H1 (cell line): Measurements from ENCODE around the gene GXYLT1. TPM values are rescaled to one million over a fixed set of nuclear protein-coding genes. Genes with fewer than 3 reads are reported as not detected.

Experiments used
- CTCF ChIA-PET: fragments of 300-600 bp; sonication (Branson Sonifier 250); formaldehyde crosslinking; loops from one replicate; lab custom pipeline; 2021; ENCODE audit not compliant: partially characterized antibody; lab: Charles Lee
- POLR2A ChIA-PET: fragments of 300-600 bp; sonication (Branson Sonifier 250); formaldehyde crosslinking; loops from one replicate; lab custom pipeline; 2021; ENCODE audit warnings: inconsistent platforms; ENCODE audit not compliant: partially characterized antibody; lab: Charles Lee
- DNase-seq, 2 experiments: peaks; one replicate each; pipeline versions ENCODE4 v3.0.0 to v3.0.0-alpha.2; 2010 to 2022; ENCODE audit warnings: low spot score in 2 of 2, low read depth in 1 of 2, mixed read lengths in 1 of 2
- FAIRE-seq: peaks from 2 replicates; lab custom pipeline; 2011; peaks lifted over from hg19 to GRCh38; lab: Jason Lieb, UNC
- H2AFZ ChIP-seq: 2 replicates; pipeline ENCODE4 v1.8.1; 2012; ENCODE audit warnings: low read length, inconsistent platforms
- H2AK5ac ChIP-seq: 2 replicates; pipeline ENCODE4 v1.6.1; 2013; ENCODE audit warnings: low read depth, low read length
- H2BK120ac ChIP-seq: replicated peaks from 2 replicates; pipeline ENCODE3; 2013; ENCODE audit warnings: low read depth, low read length, inconsistent platforms
- H2BK12ac ChIP-seq: 2 replicates; pipeline ENCODE4 v1.6.1; 2013; ENCODE audit warnings: low read depth, low read length
- H2BK15ac ChIP-seq: 2 replicates; pipeline ENCODE4 v1.6.1; 2013; ENCODE audit warnings: low read length
- H2BK20ac ChIP-seq: 2 replicates; pipeline ENCODE4 v1.6.1; 2013; ENCODE audit warnings: low read length
- H2BK5ac ChIP-seq: 2 replicates; pipeline ENCODE4 v1.6.1; 2013; ENCODE audit warnings: low read depth, low read length
- H3K14ac ChIP-seq: 2 replicates; pipeline ENCODE4 v1.6.1; 2013; ENCODE audit warnings: inconsistent platforms; ENCODE audit not compliant: insufficient read length
- H3K18ac ChIP-seq: 2 replicates; pipeline ENCODE4 v1.6.1; 2013; ENCODE audit warnings: low read length; ENCODE audit errors: extremely low read depth
- H3K23ac ChIP-seq: 2 replicates; pipeline ENCODE4 v1.6.1; 2013; ENCODE audit warnings: inconsistent platforms; ENCODE audit not compliant: insufficient read length
- H3K23me2 ChIP-seq: 2 replicates; pipeline ENCODE4 v1.6.1; 2013; ENCODE audit warnings: low read depth, low read length
- H3K27ac ChIP-seq: 2 replicates; pipeline ENCODE4 v1.6.1; 2011; ENCODE audit warnings: low read depth, low read length, inconsistent platforms
- H3K27me3 ChIP-seq, 4 experiments: replicated peaks in 1 of 4; 1 replicate in 1 of 4; 2 replicates in 3 of 4; pipeline versions ENCODE4 v1.6.1 to v1.8.1; 2011 to 2013; ENCODE audit warnings: low read length in 3 of 4, mild to moderate bottlenecking in 3 of 4, inconsistent platforms in 2 of 4, mixed read lengths in 2 of 4, moderate library complexity in 1 of 4; ENCODE audit not compliant: control insufficient read depth in 3 of 4, insufficient read depth in 3 of 4; ENCODE audit errors: extremely low read depth in 1 of 4
- H3K36me3 ChIP-seq, 4 experiments: 2 replicates each; pipeline versions ENCODE4 v1.6.1 to v1.8.1; 2011 to 2013; ENCODE audit warnings: mild to moderate bottlenecking in 4 of 4, low read length in 3 of 4, moderate library complexity in 2 of 4, control low read depth in 1 of 4, inconsistent platforms in 1 of 4; ENCODE audit not compliant: insufficient read depth in 4 of 4, control insufficient read depth in 2 of 4
- H3K4ac ChIP-seq: replicated peaks from 2 replicates; pipeline ENCODE3; 2013; ENCODE audit warnings: low read length, low read depth, mixed read lengths, inconsistent platforms; ENCODE audit not compliant: insufficient read length
- H3K4me1 ChIP-seq, 4 experiments: replicated peaks in 1 of 4; 1 replicate in 1 of 4; 2 replicates in 3 of 4; pipeline versions ENCODE4 v1.6.1 to v1.8.1; 2011 to 2013; ENCODE audit warnings: low read length in 3 of 4, inconsistent platforms in 2 of 4, mixed read lengths in 1 of 4; ENCODE audit not compliant: insufficient read depth in 4 of 4, control insufficient read depth in 3 of 4
- H3K4me2 ChIP-seq, 2 experiments: 2 replicates each; pipeline versions ENCODE4 v1.6.1 to v1.8.1; 2011 to 2013; ENCODE audit warnings: low read depth in 2 of 2, low read length in 2 of 2, control low read depth in 1 of 2, inconsistent platforms in 1 of 2, mild to moderate bottlenecking in 1 of 2; ENCODE audit not compliant: insufficient read depth in 1 of 2
- H3K4me3 ChIP-seq, 4 experiments: fragments of 200-600, 300-600 bp in 1 of 4; sonication (generic), shearing (Covaris generic), sonication (Bioruptor Twin) in 1 of 4; 2 replicates each; pipeline versions ENCODE4 v1.5.1 to v1.8.1; 2011 to 2016; ENCODE audit warnings: low read length in 4 of 4, low read depth in 3 of 4, control low read depth in 2 of 4, inconsistent platforms in 2 of 4, mild to moderate bottlenecking in 2 of 4, mixed read lengths in 1 of 4, moderate library complexity in 1 of 4; ENCODE audit not compliant: insufficient read depth in 2 of 4; ENCODE audit errors: extremely low read depth in 1 of 4
- H3K56ac ChIP-seq: replicated peaks from 2 replicates; pipeline ENCODE3; 2013; ENCODE audit warnings: low read depth, mild to moderate bottlenecking, mixed read lengths, low read length, inconsistent platforms; ENCODE audit not compliant: insufficient read length
- H3K79me1 ChIP-seq: 2 replicates; pipeline ENCODE4 v1.6.1; 2013; ENCODE audit warnings: low read depth, low read length, control low read depth
- H3K79me2 ChIP-seq, 2 experiments: 2 replicates each; pipeline versions ENCODE4 v1.6.1 to v1.8.1; 2012 to 2013; ENCODE audit warnings: low read length in 2 of 2, mild to moderate bottlenecking in 2 of 2, inconsistent platforms in 1 of 2; ENCODE audit not compliant: insufficient read depth in 2 of 2, control insufficient read depth in 1 of 2
- H3K9ac ChIP-seq, 4 experiments: replicated peaks in 1 of 4; 1 replicate in 1 of 4; 2 replicates in 3 of 4; pipeline versions ENCODE4 v1.6.1 to v1.8.1; 2011 to 2013; ENCODE audit warnings: low read depth in 3 of 4, low read length in 3 of 4, control low read depth in 2 of 4, mild to moderate bottlenecking in 2 of 4, moderate library complexity in 2 of 4, inconsistent platforms in 1 of 4; ENCODE audit errors: extremely low read depth in 1 of 4
- H3K9me3 ChIP-seq, 2 experiments: 2 replicates each; pipeline versions ENCODE4 v1.6.1 to v1.8.1; 2012 to 2013; ENCODE audit warnings: mild to moderate bottlenecking in 2 of 2, moderate library complexity in 2 of 2, control low read depth in 1 of 2, inconsistent platforms in 1 of 2, low read depth in 1 of 2, low read length in 1 of 2, mixed read lengths in 1 of 2; ENCODE audit not compliant: insufficient read depth in 2 of 2
- H4K20me1 ChIP-seq, 2 experiments: replicated peaks in 1 of 2; 2 replicates each; pipeline versions ENCODE3 to v1.8.1; 2011 to 2013; ENCODE audit warnings: inconsistent platforms in 2 of 2, low read length in 2 of 2, mild to moderate bottlenecking in 1 of 2; ENCODE audit not compliant: insufficient read depth in 2 of 2, control insufficient read depth in 1 of 2
- H4K5ac ChIP-seq: 2 replicates; pipeline ENCODE4 v1.6.1; 2013; ENCODE audit warnings: low read length, low read depth, mixed read lengths, inconsistent platforms; ENCODE audit not compliant: insufficient read length
- H4K8ac ChIP-seq: 2 replicates; pipeline ENCODE4 v1.8.0; 2013; ENCODE audit warnings: mild to moderate bottlenecking, moderate library complexity, low read length, inconsistent platforms; ENCODE audit not compliant: insufficient read depth; ENCODE audit errors: extremely low read depth
- H4K91ac ChIP-seq: replicated peaks from 2 replicates; pipeline ENCODE3; 2013; ENCODE audit warnings: low read length, mixed read lengths, inconsistent platforms; ENCODE audit not compliant: insufficient read length
- BACH1 ChIP-seq: IDR thresholded peaks from 2 replicates; pipeline ENCODE4 v1.6.1; 2012; ENCODE audit warnings: low read length, improper control_type of control experiment
- BCL11A ChIP-seq, 2 experiments: IDR thresholded peaks; one replicate each; pipeline ENCODE4 v1.6.1; 2011; ENCODE audit warnings: low read depth in 2 of 2, low read length in 2 of 2, mild to moderate bottlenecking in 2 of 2
- BRCA1 ChIP-seq: IDR thresholded peaks from 2 replicates; pipeline ENCODE4 v1.6.1; 2012; ENCODE audit warnings: low read depth, low read length, improper control_type of control experiment
- GABPA ChIP-seq: IDR thresholded peaks from 2 replicates; pipeline ENCODE4 v1.6.1; 2011; ENCODE audit warnings: mild to moderate bottlenecking, low read length, moderate library complexity, borderline replicate concordance; ENCODE audit not compliant: insufficient read depth
- HDAC6 ChIP-seq: IDR thresholded peaks from one replicate; pipeline ENCODE4 v1.7.1; 2012; ENCODE audit warnings: low read depth, mild to moderate bottlenecking, inconsistent platforms, low read length, moderate library complexity
- KDM1A ChIP-seq: fragments of 200-600, 300-600 bp; sonication (generic); IDR thresholded peaks from 2 replicates; pipeline ENCODE4 v1.7.1; 2016; ENCODE audit warnings: mild to moderate bottlenecking, low read length, borderline replicate concordance
- KDM5A ChIP-seq: fragments of 200-600 bp; IDR thresholded peaks from 2 replicates; pipeline ENCODE4 v1.7.1; 2012; ENCODE audit warnings: mild to moderate bottlenecking, low read length, inconsistent platforms, mixed read lengths
- MAFK ChIP-seq: IDR thresholded peaks from 2 replicates; pipeline ENCODE4 v1.6.1; 2012; ENCODE audit warnings: low read depth, mild to moderate bottlenecking, improper control_type of control experiment, low read length
- PHF8 ChIP-seq: fragments of 200-600 bp; sonication (generic); conservative IDR thresholded peaks from 2 replicates; pipeline ENCODE4 v1.7.1; 2012; ENCODE audit warnings: low read depth, mild to moderate bottlenecking, inconsistent platforms, low read length, moderate library complexity
- POLR2A ChIP-seq, 2 experiments: IDR thresholded peaks; 1 replicate in 1 of 2; 2 replicates in 1 of 2; pipeline ENCODE4 v1.6.1; 2011; ENCODE audit warnings: low read depth in 2 of 2, low read length in 2 of 2, mild to moderate bottlenecking in 2 of 2; ENCODE audit errors: control extremely low read depth in 1 of 2
- SIN3A ChIP-seq, 2 experiments: IDR thresholded peaks in 1 of 2; conservative IDR thresholded peaks in 1 of 2; 2 replicates each; pipeline ENCODE4 v1.6.1; 2011 to 2012; ENCODE audit warnings: low read length in 2 of 2, improper control_type of control experiment in 1 of 2, low read depth in 1 of 2, mild to moderate bottlenecking in 1 of 2
- SP2 ChIP-seq: IDR thresholded peaks from 2 replicates; pipeline ENCODE4 v1.6.1; 2012; ENCODE audit warnings: mild to moderate bottlenecking, low read length, inconsistent platforms
- TBP ChIP-seq: IDR thresholded peaks from 2 replicates; pipeline ENCODE4 v1.6.1; 2011; ENCODE audit warnings: low read depth, low read length, improper control_type of control experiment
- USF2 ChIP-seq: IDR thresholded peaks from 2 replicates; pipeline ENCODE4 v1.6.1; 2011; ENCODE audit warnings: low read length, improper control_type of control experiment
- WGBS, 2 experiments: shearing (Covaris generic) in 1 of 2; methylation state at CpG; one replicate each; pipeline versions ENCODE4 v1.1.6 to v1.1.7; 2013 to 2015; ENCODE audit warnings: low lambda C conversion rate in 2 of 2, mixed read lengths in 2 of 2, inconsistent platforms in 1 of 2, low coverage in 1 of 2, missing lambda C conversion rate in 1 of 2; ENCODE audit not compliant: insufficient replicate concordance in 2 of 2, insufficient coverage in 1 of 2, insufficient read length in 1 of 2; ENCODE audit errors: extremely low coverage in 1 of 2, missing lambda C conversion rate in 1 of 2; 5-methylcytosine and 5-hydroxymethylcytosine counted together
- polyA plus RNA-seq, 7 experiments: library from polyadenylated mRNA; depleted of rRNA in 3 of 7; stranded (reverse) in 5 of 7; unstranded in 2 of 7; fragments of >200 nt in 5 of 7; fragments of 200-250 nt in 2 of 7; gene quantifications; 1 replicate in 5 of 7; 2 replicates in 1 of 7; 4 replicates in 1 of 7; pipeline versions ENCODE4 v1.2.1 to v1.2.3, GENCODE V29; 2011 to 2013; ENCODE audit warnings: missing spikeins in 2 of 7, mixed read lengths in 2 of 7
- total RNA-seq: library from RNA; stranded (reverse); fragmentation: NEBNext Ultra II Directional; extraction: Animal tissue kit (Norgen Biotek cat#: 25700); gene quantifications from 2 replicates; pipeline ENCODE4 v1.2.1, GENCODE V29; 2021

GXYLT1 gene
- total and polyA plus RNA-seq, 2 of the 8 experiments (the other 6 are each of a cell fraction or from before 2014, with no cell fraction given), result 3.1 to 10.7 TPM

- Histone ChIP-seq H3K9me3 (no peaks in the 10 kb centered on the region), H2BK120ac (no peak overlapping the region), H2BK5ac (no peak overlapping the region), H3K4me1 (0 out of 7 replicates have a peak, but pooled peaks cover 0 to 3% (median 0%) of the 10 kb centered on the region in 4 experiments), H3K79me2 (no peaks in the 10 kb centered on the region), H4K91ac (no peak overlapping the region), H3K4me2 (no peak overlapping the region; a peak in 1 of 4 replicates), H2BK20ac (no peak overlapping the region), H3K36me3 (no peaks in the 10 kb centered on the region), H3K4ac (no peak overlapping the region), H4K8ac (no peak overlapping the region), H3K14ac (no peak overlapping the region), H3K79me1 (no peaks in the 10 kb centered on the region), H3K9ac (no peak overlapping the region), H4K5ac (no peak overlapping the region), H3K18ac (no peak overlapping the region), H3K4me3 (no peak overlapping the region), H3K56ac (no peak overlapping the region), H2BK12ac (no peak overlapping the region), H4K20me1 (no peaks in the 10 kb centered on the region), H2AK5ac (no peak overlapping the region), H2AFZ (no peak overlapping the region), H3K27me3 (no peaks in the 10 kb centered on the region), H2BK15ac (no peak overlapping the region), H3K23ac (no peak overlapping the region), H3K23me2 (peaks cover 2% of the 10 kb centered on the region; the same call in 1 of the 2 replicates), H3K27ac (no peak overlapping the region)
- no peak for FAIRE-seq
- 66% methylated on average over 2 of the region's 2 CpGs; no CpG with 5 or more reads in 1 of the 2 experiments for WGBS, 2 experiments
- ChIA-PET POLR2A (no interaction called here), CTCF (no interaction called here)
- DNase-seq, result no peak
- TF ChIP-seq MAFK (no peak), KDM5A (no peak), POLR2A (IDR thresholded peaks at IDR 0.05; ENCODE audit: control extremely low read depth in 1 of 2, low read depth in 2 of 2, low read length in 2 of 2) (no peak), BRCA1 (no peak), BACH1 (no peak), BCL11A (IDR thresholded peaks at IDR 0.05; ENCODE audit: low read depth in 2 of 2, low read length in 2 of 2) (no peak), USF2 (no peak), PHF8 (no peak), HDAC6 (no peak), SP2 (no peak), TBP (no peak), KDM1A (no peak), GABPA (no peak), SIN3A (conservative IDR thresholded peaks at IDR 0.05 in 1 of 2, IDR thresholded peaks at IDR 0.05 in 1 of 2; ENCODE audit: low read depth in 1 of 2, low read length in 2 of 2) (no peak)
These were observed 33.4 kb upstream of the GXYLT1 start for GRCh38 chr12:42178101-42178500.
